Anterior cingulate cortex (tissue), 58 donors: ENCODE data around the gene GPAT3.

ENCODE experiments used
- DNase-seq, 58 donors: peaks; one replicate each; lab custom pipeline; 2025; lab: John Stamatoyannopoulos, UW

Gene GPAT3

DNA sequence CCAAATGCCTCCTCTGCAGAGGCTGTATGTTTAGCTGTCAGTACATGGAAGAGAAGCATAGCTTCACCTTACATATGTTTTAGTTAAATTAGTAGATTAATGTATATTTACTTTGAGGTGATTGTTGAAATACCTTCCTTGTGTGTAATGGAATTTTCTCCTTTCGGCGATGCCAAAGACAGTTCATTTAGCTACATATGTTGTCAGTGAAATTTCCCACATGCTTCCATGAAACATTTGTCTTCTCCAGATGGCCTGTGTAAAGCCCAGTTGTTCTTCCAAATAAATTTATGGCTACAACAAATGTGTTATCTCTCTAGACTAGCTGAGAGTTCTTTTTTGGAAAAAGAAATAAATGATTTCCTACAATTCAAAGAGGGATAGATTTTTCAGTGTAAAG lies 95.2 kb downstream of the GPAT3 start:
- peak in 1 of 58 donors; percentile 39 for DNase-seq

DNA sequence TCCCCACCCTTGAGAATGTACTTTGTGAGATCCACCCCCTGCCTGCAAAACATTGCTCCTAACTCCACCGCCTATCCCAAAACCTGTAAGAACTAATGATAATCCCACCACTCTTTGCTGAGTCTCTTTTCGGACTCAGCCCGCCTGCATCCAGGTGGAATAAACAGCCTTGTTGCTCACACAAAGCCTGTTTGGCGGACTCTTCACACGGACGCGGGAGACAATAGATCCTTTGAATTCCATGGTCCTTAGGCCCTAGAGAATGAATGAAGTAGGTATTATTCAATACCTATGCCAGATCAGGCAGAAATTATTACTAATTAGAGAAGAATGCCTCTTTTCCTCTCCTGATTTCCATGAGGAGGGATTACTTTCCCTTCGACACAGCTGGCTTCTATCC lies 101.0 kb downstream of the GPAT3 start:
- no peak for DNase-seq

- DNase-seq: peak in 38 of 58 donors; percentile 0 to 64 (median 14)
These were observed 104.1 kb downstream of the GPAT3 start for GRCh38 chr4:83639849-83640493.

- DNase-seq: no peak
These were observed 107.1 kb downstream of the GPAT3 start for GRCh38 chr4:83643036-83643435.

DNA sequence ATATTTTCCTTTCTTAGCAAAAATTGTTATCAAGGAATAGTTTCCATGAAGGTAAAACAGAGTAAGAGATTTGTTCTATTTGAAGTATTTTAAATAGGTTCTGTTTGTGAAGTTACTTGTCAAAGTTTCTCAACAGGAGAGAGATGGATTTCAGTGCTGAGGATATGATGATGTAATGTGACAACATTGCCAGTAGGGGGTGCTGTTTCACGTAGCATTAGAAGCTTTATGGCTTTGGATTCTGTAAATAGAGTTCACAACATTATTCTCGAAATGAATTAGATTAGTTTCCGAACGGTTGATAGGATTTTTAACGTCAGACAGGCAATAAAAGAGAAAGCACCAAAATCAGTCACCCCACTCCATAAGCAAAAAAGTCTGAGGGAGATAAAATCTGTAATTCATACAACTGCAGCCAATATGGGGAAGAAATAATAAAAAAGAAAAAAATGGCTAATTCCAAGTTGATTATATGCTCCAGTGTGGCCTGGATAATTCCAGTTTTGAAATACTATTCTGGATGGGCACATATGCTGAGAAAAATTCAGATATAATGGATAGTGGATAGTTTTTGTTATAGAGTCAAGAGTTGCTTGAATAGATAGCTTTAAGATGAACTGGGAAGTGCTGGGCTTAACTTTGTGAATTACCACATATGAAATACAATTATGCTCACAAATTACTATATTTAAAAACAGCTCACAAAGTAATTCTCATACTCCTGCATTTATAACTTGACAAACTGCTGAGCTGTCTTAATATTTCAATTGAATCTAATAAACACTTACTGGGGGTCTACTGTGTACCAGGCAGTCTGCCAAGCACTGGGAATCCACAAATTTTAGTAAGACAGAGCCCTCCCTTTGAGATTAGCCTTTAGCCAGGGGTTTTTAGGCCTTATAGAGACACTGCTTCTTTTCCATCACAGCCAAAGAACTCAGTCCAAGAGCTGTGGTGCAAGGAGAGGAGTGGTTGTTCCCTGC lies 109.1 kb downstream of the GPAT3 start:
- peak in 11 of 58 donors; percentile 1 to 57 (median 9) for DNase-seq

DNA sequence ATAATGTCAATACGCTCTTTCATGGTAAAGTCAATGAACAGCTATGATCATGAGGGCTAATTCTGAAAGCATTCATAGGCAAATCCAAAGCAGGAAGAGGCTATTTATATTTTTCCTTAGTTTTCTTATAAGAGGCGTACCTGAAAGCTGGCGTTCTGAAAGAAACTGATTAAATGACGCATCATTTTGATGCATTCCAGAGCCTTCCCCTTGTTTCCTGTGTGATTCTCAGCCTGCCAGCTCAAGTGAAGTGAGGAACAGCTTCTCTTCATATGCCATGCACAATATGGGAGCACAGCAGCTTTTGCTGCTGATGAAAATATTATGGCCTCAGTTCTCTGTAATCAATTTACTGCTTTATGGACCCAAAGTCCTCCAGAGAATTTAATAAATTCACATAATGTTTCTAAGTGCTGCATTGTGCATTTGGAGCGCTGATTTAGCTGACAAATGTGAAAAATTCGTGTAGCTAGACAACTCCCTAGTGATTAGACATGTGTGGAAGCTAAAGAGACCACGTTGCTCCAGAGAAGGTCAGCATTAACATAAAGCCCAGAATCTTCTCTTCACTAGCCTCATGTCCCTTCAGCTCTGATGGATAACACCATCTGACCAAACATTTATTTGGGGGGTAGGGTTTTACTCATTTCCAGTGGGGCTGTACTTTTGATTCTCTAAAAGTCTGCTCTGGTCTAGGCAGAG lies 110.8 kb downstream of the GPAT3 start:
- DNase-seq: no peak

DNA sequence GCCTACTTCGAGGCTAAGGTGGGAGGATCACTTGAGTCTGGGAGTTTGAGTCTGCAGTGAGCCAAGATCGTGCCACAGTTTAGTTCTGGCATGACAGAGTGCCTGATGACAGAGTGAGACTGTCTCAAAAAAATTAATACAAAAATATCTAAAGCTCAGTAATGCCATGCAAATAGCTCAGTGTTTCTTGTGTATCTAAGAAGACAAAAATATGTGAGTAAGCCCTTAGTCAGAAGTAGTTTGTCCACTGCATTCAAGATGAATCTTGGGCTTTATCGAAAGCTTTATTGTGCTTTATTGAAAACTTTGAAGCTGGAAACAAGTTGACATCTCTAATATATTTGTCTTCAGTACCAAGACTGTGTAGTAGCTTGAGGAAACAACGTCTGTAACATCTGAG lies 115.9 kb downstream of the GPAT3 start:
- no peak for DNase-seq
